Muscle of leg (tissue), 16 donors: ENCODE measurements around the gene NFXL1. TPM values are rescaled to one million over a fixed set of nuclear protein-coding genes. Genes with fewer than 3 reads are reported as not detected.

Source experiments
- DNase-seq: peaks from one replicate; pipeline ENCODE4 v3.0.0; 2013
- H3K27ac ChIP-seq: one replicate; pipeline ENCODE4 v1.5.1; 2013; ENCODE audit warnings: mild to moderate bottlenecking, low read length, control low read depth
- H3K27me3 ChIP-seq: one replicate; pipeline ENCODE4 v1.6.1; 2013; ENCODE audit warnings: low read length; ENCODE audit not compliant: control insufficient read depth, insufficient read depth
- H3K36me3 ChIP-seq: one replicate; pipeline ENCODE4 v1.6.1; 2013; ENCODE audit warnings: low read length; ENCODE audit not compliant: control insufficient read depth, insufficient read depth
- H3K4me1 ChIP-seq: one replicate; pipeline ENCODE4 v1.6.1; 2013; ENCODE audit warnings: low read length; ENCODE audit not compliant: control insufficient read depth, insufficient read depth
- H3K4me3 ChIP-seq: one replicate; pipeline ENCODE4 v1.5.1; 2013; ENCODE audit warnings: low read length, control low read depth
- H3K9me3 ChIP-seq: replicated peaks from 2 replicates; pipeline ENCODE4 v1.6.1; 2013; ENCODE audit warnings: low read depth, low read length; ENCODE audit not compliant: control insufficient read depth
- WGBS: methylation state at CpG from one replicate; pipeline ENCODE4 v1.1.5; 2013; ENCODE audit warnings: missing lambda C conversion rate; ENCODE audit not compliant: insufficient coverage; 5-methylcytosine and 5-hydroxymethylcytosine counted together
- long read RNA-seq, 11 donors: transcript quantifications; one replicate each; lab custom pipeline, GENCODE V29; 2026
- polyA plus RNA-seq, 8 donors: library from polyadenylated mRNA; unstranded; fragments of 120-200 nt; gene quantifications; one replicate each; pipeline versions ENCODE4 v1.2.1 to v1.2.3, GENCODE V29; 2013; ENCODE audit warnings: inconsistent platforms in 1 of 8, low replicate concordance in 1 of 8; ENCODE audit not compliant: insufficient read length in 8 of 8, insufficient read depth in 1 of 8
- total RNA-seq: library from RNA; stranded (reverse); fragments of 120-200 nt; gene quantifications from one replicate; pipeline ENCODE4 v1.2.4, GENCODE V29; 2013

NFXL1 gene
- total RNA-seq = 7.6 TPM
- polyA plus RNA-seq = 10 to 100 TPM in 1 of 8 donors, 1 to 10 TPM in 7; 7.3 to 11.5 (median 8.1) TPM
- long read RNA-seq, donor 1 = 0 reads
- long read RNA-seq, donor 2 = 0 reads
- long read RNA-seq, donor 3 = 0 reads
- long read RNA-seq, donor 4 = 0 reads
- long read RNA-seq, donor 5 = 0 reads
- long read RNA-seq, donor 6 = 0 reads
- long read RNA-seq, donor 7, partial matches to known transcripts = 0 of 1 reads
- long read RNA-seq, donor 7, other reads (novel, unspliced or antisense) = 0 of 1 reads
- long read RNA-seq, donor 8, partial matches to known transcripts = 0 of 2 reads
- long read RNA-seq, donor 8, other reads (novel, unspliced or antisense) = 0 of 2 reads
- long read RNA-seq, donor 9 = 0 reads
- long read RNA-seq, donor 10 = 0 reads
- long read RNA-seq, donor 11 = 0 reads

- under 1% methylated on average over 39 of the region's 55 CpGs for WGBS
- Histone ChIP-seq H3K36me3 (no peaks in the 10 kb centered on the region), H3K27me3 (no peaks in the 10 kb centered on the region), H3K4me3 (peak within 1 kb of the TSS; percentile 99), H3K9me3 (no peaks in the 10 kb centered on the region), H3K4me1 (peaks cover 2% of the 10 kb centered on the region), H3K27ac (peak within 1 kb of the TSS; percentile 95)
- peak; percentile 99 for DNase-seq
These were observed at the start of gene NFXL1 for GRCh38 chr4:47914220-47914925. TSS of gene NFXL1 (minus strand) at chr4:47914583. CDS start at chr4:47914203, 380 bp downstream.

- Histone ChIP-seq H3K4me1 (no peaks in the 10 kb centered on the region), H3K36me3 (no peaks in the 10 kb centered on the region), H3K9me3 (no peaks in the 10 kb centered on the region), H3K27me3 (no peaks in the 10 kb centered on the region), H3K4me3 (no peak overlapping the region), H3K27ac (no peak overlapping the region)
- 100% methylated on average over 1 of the region's 6 CpGs for WGBS
- DNase-seq = no peak
These were observed 40.3 kb upstream of the NFXL1 start for GRCh38 chr4:47954677-47955076.

- WGBS = 58% methylated on average over 7 of the region's 10 CpGs
- Histone ChIP-seq H3K4me3 (no peak overlapping the region), H3K36me3 (no peaks in the 10 kb centered on the region), H3K4me1 (no peaks in the 10 kb centered on the region), H3K9me3 (no peaks in the 10 kb centered on the region), H3K27ac (no peak overlapping the region), H3K27me3 (no peaks in the 10 kb centered on the region)
- DNase-seq = no peak
These were observed 39.9 kb upstream of the NFXL1 start for GRCh38 chr4:47954245-47954644.

GRCh38 chr4:47945930-47946726 lies 31.7 kb upstream of the NFXL1 start:
- no CpG with 5 or more reads among the region's 5 CpGs for WGBS
- H3K4me1 ChIP-seq = no peaks in the 10 kb centered on the region
- H3K4me3 ChIP-seq = no peak overlapping the region
- no peak for DNase-seq
- no peaks in the 10 kb centered on the region for H3K36me3 ChIP-seq
- H3K27me3 ChIP-seq = no peaks in the 10 kb centered on the region
- no peaks in the 10 kb centered on the region for H3K9me3 ChIP-seq
- H3K27ac ChIP-seq = no peak overlapping the region

- WGBS = no CpG with 5 or more reads among the region's 10 CpGs
- Histone ChIP-seq H3K9me3 (no peaks in the 10 kb centered on the region), H3K4me1 (no peaks in the 10 kb centered on the region), H3K4me3 (no peak overlapping the region), H3K36me3 (no peaks in the 10 kb centered on the region), H3K27me3 (no peaks in the 10 kb centered on the region), H3K27ac (no peak overlapping the region)
- DNase-seq = no peak
These were observed 27.9 kb upstream of the NFXL1 start for GRCh38 chr4:47942081-47942819.

- no peak overlapping the region for H3K27ac ChIP-seq
- H3K4me3 ChIP-seq = no peak overlapping the region
- no peaks in the 10 kb centered on the region for H3K9me3 ChIP-seq
- no peaks in the 10 kb centered on the region for H3K27me3 ChIP-seq
- WGBS = 96% methylated on average over 2 of the region's 5 CpGs
- H3K4me1 ChIP-seq = no peaks in the 10 kb centered on the region
- no peaks in the 10 kb centered on the region for H3K36me3 ChIP-seq
- no peak for DNase-seq
These were observed 25.1 kb upstream of the NFXL1 start for GRCh38 chr4:47939456-47939855.

GRCh38 chr4:47936336-47936735 lies 22.0 kb upstream of the NFXL1 start:
- Histone ChIP-seq H3K27me3 (no peaks in the 10 kb centered on the region), H3K36me3 (no peaks in the 10 kb centered on the region), H3K4me3 (no peak overlapping the region), H3K4me1 (no peaks in the 10 kb centered on the region), H3K27ac (no peak overlapping the region), H3K9me3 (no peaks in the 10 kb centered on the region)
- no peak for DNase-seq
- 91% methylated on average over 6 of the region's 6 CpGs for WGBS

- Histone ChIP-seq H3K36me3 (no peaks in the 10 kb centered on the region), H3K4me1 (no peaks in the 10 kb centered on the region), H3K9me3 (no peaks in the 10 kb centered on the region), H3K4me3 (no peak overlapping the region), H3K27me3 (no peaks in the 10 kb centered on the region), H3K27ac (no peak overlapping the region)
- WGBS = no CpG with 5 or more reads among the region's 4 CpGs
- peak; percentile 61 for DNase-seq
These were observed 19.5 kb upstream of the NFXL1 start for GRCh38 chr4:47933840-47934239.

- no CpG with 5 or more reads among the region's 2 CpGs for WGBS
- peak; percentile 22 for DNase-seq
- no peaks in the 10 kb centered on the region for H3K9me3 ChIP-seq
These were observed 16.8 kb upstream of the NFXL1 start for GRCh38 chr4:47930971-47931804.

More at GRCh38 chr4:47930971-47931804, 16.8 kb upstream of the NFXL1 start:
- no peak overlapping the region for H3K4me3 ChIP-seq
- H3K27me3 ChIP-seq = no peaks in the 10 kb centered on the region
- H3K36me3 ChIP-seq = no peaks in the 10 kb centered on the region
- H3K4me1 ChIP-seq = peaks cover 3% of the 10 kb centered on the region
- no peak overlapping the region for H3K27ac ChIP-seq
